CD4-positive, alpha-beta T cell treated with Interferon gamma for 1 hour (primary cell): ENCODE measurements around the gene FKBP8.

Experiments used
- DNase-seq: peaks from one replicate; pipeline ENCODE4 v3.0.0-alpha.2; 2020

FKBP8 gene

GRCh38 chr19:18520848-18521691, 22.3 kb downstream of the FKBP8 start:
- DNase-seq: peak; percentile 55

GRCh38 chr19:18519962-18520847, 23.2 kb downstream of the FKBP8 start:
- peak; percentile 68 for DNase-seq

- DNase-seq: no peak
Measured at GRCh38 chr19:18518639-18519038, 24.7 kb downstream of the FKBP8 start.

GRCh38 chr19:18517606-18518005, 25.8 kb downstream of the FKBP8 start:
- no peak for DNase-seq

GRCh38 chr19:18515959-18516358, 27.4 kb downstream of the FKBP8 start:
- DNase-seq: no peak

GRCh38 chr19:18514800-18515682, 28.3 kb downstream of the FKBP8 start:
- peak; percentile 79 for DNase-seq

- DNase-seq: no peak
Measured at GRCh38 chr19:18513868-18514267, 29.5 kb downstream of the FKBP8 start.

GRCh38 chr19:18510216-18510615, 33.2 kb downstream of the FKBP8 start:
- no peak for DNase-seq

GRCh38 chr19:18508585-18508984, 34.8 kb downstream of the FKBP8 start:
- DNase-seq: no peak

GRCh38 chr19:18507727-18508440, 35.5 kb downstream of the FKBP8 start:
- no peak for DNase-seq

- no peak for DNase-seq
Measured at GRCh38 chr19:18507021-18507726, 36.2 kb downstream of the FKBP8 start.

GRCh38 chr19:18506101-18506930, 37.1 kb downstream of the FKBP8 start:
- no peak for DNase-seq

GRCh38 chr19:18504886-18505610, 38.3 kb downstream of the FKBP8 start:
- DNase-seq: no peak

- no peak for DNase-seq
Measured at GRCh38 chr19:18503971-18504885, 39.1 kb downstream of the FKBP8 start.

GRCh38 chr19:18503337-18503970, 39.9 kb downstream of the FKBP8 start:
- DNase-seq: no peak

GRCh38 chr19:18502638-18503294, 40.6 kb downstream of the FKBP8 start:
- no peak for DNase-seq

- no peak for DNase-seq
Measured at GRCh38 chr19:18502246-18502637, 41.1 kb downstream of the FKBP8 start.

GRCh38 chr19:18501832-18502231, 41.5 kb downstream of the FKBP8 start:
- DNase-seq: no peak
